ENCODE measurements around the gene DUSP8. TPM values are rescaled to one million over a fixed set of nuclear protein-coding genes. Genes with fewer than 3 reads are reported as not detected.

DUSP8 gene
- total RNA-seq, 1 experiment from 2014 or later: 4.4 TPM

DNA sequence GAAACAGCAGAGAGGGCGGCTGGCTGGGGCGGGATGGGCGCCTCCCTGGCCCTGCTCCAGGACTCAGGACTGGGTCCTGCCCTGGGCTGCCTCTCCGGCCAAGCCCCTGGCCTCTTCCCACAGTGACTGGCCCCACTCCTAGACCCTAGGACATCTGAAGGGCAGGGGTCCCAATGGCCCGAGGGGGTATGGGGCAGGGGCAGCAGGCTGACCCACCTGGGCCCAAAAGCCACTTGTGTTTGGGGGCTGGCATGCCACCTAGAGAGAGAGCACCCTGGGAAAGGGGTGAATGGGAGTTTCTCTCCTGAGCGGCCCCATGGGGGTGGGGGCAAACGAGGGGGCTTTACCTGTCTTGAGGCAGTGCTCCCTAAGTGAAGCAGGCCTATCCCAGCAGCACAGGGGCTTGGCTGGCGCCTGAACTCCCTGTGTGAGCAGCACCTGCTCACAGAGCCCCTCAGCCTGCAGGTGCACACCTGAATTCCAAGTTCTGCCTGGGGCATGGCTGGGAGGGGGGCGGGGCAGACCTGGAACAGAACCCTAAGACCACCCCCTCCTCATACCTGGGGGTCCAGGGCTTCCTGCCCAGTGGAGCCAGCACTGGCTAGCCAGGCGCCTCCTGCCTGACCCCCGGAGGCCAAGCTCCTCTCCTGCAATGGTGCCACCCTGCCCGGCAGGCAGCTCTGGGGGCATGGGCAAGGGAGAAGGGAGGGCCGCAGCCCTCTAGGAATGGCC lies 16.9 kb downstream of the DUSP8 start:
- no peak overlapping the region for H3T11ph ChIP-seq (ENCODE audit: low read length)
- H2BK5ac ChIP-seq (ENCODE audit: insufficient read length, low read length): no peak overlapping the region
- H3K14ac ChIP-seq (ENCODE audit: insufficient read depth, low read length): no peak overlapping the region
- H2AK5ac ChIP-seq (ENCODE audit: insufficient read length, low read length): no peak overlapping the region
- no peak overlapping the region for H3K27ac ChIP-seq (ENCODE audit: insufficient read length, low read depth, low read length)
- no peaks in the 10 kb centered on the region for H3K9me3 Mint-ChIP-seq
- TF ChIP-seq, protein P1, sequence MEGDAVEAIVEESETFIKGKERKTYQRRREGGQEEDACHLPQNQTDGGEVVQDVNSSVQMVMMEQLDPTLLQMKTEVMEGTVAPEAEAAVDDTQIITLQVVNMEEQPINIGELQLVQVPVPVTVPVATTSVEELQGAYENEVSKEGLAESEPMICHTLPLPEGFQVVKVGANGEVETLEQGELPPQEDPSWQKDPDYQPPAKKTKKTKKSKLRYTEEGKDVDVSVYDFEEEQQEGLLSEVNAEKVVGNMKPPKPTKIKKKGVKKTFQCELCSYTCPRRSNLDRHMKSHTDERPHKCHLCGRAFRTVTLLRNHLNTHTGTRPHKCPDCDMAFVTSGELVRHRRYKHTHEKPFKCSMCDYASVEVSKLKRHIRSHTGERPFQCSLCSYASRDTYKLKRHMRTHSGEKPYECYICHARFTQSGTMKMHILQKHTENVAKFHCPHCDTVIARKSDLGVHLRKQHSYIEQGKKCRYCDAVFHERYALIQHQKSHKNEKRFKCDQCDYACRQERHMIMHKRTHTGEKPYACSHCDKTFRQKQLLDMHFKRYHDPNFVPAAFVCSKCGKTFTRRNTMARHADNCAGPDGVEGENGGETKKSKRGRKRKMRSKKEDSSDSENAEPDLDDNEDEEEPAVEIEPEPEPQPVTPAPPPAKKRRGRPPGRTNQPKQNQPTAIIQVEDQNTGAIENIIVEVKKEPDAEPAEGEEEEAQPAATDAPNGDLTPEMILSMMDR (conservative IDR thresholded peaks at IDR 0.05): no peak
- no peaks in the 10 kb centered on the region for H3K23me2 ChIP-seq (ENCODE audit: insufficient read length, low read depth, low read length, poor library complexity, severe bottlenecking)
- peaks cover 2% of the 10 kb centered on the region; the same call in 1 of the 2 replicates for H3K4me1 ChIP-seq (ENCODE audit: insufficient read depth, low read length)
- H3K27ac Mint-ChIP-seq: no peak overlapping the region
- H3K79me2 ChIP-seq (ENCODE audit: insufficient read depth, low read length): no peaks in the 10 kb centered on the region
- H4K91ac ChIP-seq (ENCODE audit: insufficient read length, low read depth, low read length): no peak overlapping the region
- no peak overlapping the region for H2BK120ac ChIP-seq (ENCODE audit: low read depth, low read length, poor library complexity, severe bottlenecking)
- H3K4ac ChIP-seq (ENCODE audit: low read depth, low read length): no peak overlapping the region
- H3K27me3 ChIP-seq (ENCODE audit: insufficient read depth, low read length): peaks cover 8% of the 10 kb centered on the region; the same call in 1 of the 2 replicates
- H3K56ac ChIP-seq (ENCODE audit: insufficient read length, low read depth, low read length): no peak overlapping the region
- peaks cover 0 to 1% (median 0%) of the 10 kb centered on the region in 3 experiments; a peak in 1 of 7 replicates for H3K36me3 Mint-ChIP-seq (ENCODE audit: insufficient read depth in 1 of 3, low read depth in 3 of 3)
- no peak overlapping the region for H2AFZ ChIP-seq (ENCODE audit: low read length)
- no peak overlapping the region for H3K9ac ChIP-seq (ENCODE audit: extremely low read depth, insufficient read length, low read length)
- H2BK20ac ChIP-seq (ENCODE audit: low read depth, low read length, poor library complexity, severe bottlenecking): no peak overlapping the region
- H3K27me3 Mint-ChIP-seq (ENCODE audit: low read depth): peaks cover 39% of the 10 kb centered on the region
- H3K4me2 ChIP-seq (ENCODE audit: insufficient read depth, insufficient read length, low read length): no peak overlapping the region
- no peak overlapping the region for H3K4me3 Mint-ChIP-seq
- H4K8ac ChIP-seq (replicated peaks; ENCODE audit: insufficient read length, low read depth, low read length): no peak overlapping the region
- no peaks in the 10 kb centered on the region for H4K20me1 ChIP-seq (ENCODE audit: control insufficient read depth, insufficient read depth, insufficient read length)
- no peak overlapping the region for H4K5ac ChIP-seq (ENCODE audit: insufficient read length, low read depth, low read length)
- H3K9me3 ChIP-seq (ENCODE audit: control insufficient read depth, low read depth, low read length): no peaks in the 10 kb centered on the region
- no peak overlapping the region for H3K18ac ChIP-seq (ENCODE audit: insufficient read length, low read depth, low read length)
- H3K4me1 Mint-ChIP-seq: peaks cover 26 to 44% of the 10 kb centered on the region in 2 experiments
- no peak overlapping the region for H2BK15ac ChIP-seq (ENCODE audit: low read depth, low read length)
- H2BK12ac ChIP-seq (ENCODE audit: insufficient read length, low read depth, low read length): no peak overlapping the region
- DNase-seq: peak; percentile 38
- no peaks in the 10 kb centered on the region for H3K79me1 ChIP-seq (ENCODE audit: insufficient read depth, low read depth, low read length, poor library complexity, severe bottlenecking)
- no CpG with 5 or more reads among the region's 13 CpGs for WGBS (ENCODE audit: extremely low coverage, insufficient read length, low lambda C conversion rate)
- H3K23ac ChIP-seq (ENCODE audit: insufficient read length, low read depth, low read length): no peak overlapping the region
